Stromal cell of bone marrow (primary cell): ENCODE data around the gene EIF4G1.

Experiments
- DNase-seq: peaks from one replicate; pipeline ENCODE4 v3.0.0-alpha.2; 2012; ENCODE audit warnings: low read depth

Gene EIF4G1

GRCh38 chr3:184368586-184369183 lies 54.3 kb downstream of the EIF4G1 start:
- DNase-seq, result peak; percentile 85

- DNase-seq, result peak; percentile 76
Measured at GRCh38 chr3:184371570-184372018, 57.2 kb downstream of the EIF4G1 start.

GRCh38 chr3:184372296-184372821 lies 58.0 kb downstream of the EIF4G1 start:
- no peak for DNase-seq

- DNase-seq, result no peak
Measured at GRCh38 chr3:184372911-184373310, 58.5 kb downstream of the EIF4G1 start.

GRCh38 chr3:184373422-184373821 lies 59.0 kb downstream of the EIF4G1 start:
- DNase-seq, result peak; percentile 45

GRCh38 chr3:184375747-184376461 lies 61.5 kb downstream of the EIF4G1 start:
- no peak for DNase-seq

- no peak for DNase-seq
Measured at GRCh38 chr3:184377374-184377773, 63.0 kb downstream of the EIF4G1 start.

- no peak for DNase-seq
Measured at GRCh38 chr3:184377882-184378445, 63.6 kb downstream of the EIF4G1 start, which contains the start of gene THPO. THPO (minus strand) TSS chr3:184378207; CDS start chr3:184376259, 1,948 bp downstream.

GRCh38 chr3:184378651-184379357 lies 64.4 kb downstream of the EIF4G1 start:
- no peak for DNase-seq

GRCh38 chr3:184379358-184380184 lies 65.2 kb downstream of the EIF4G1 start, which contains the start of gene CHRD:
CHRD (plus strand) TSS chr3:184380054; CDS start chr3:184380319, 265 bp downstream.
- DNase-seq, result no peak

- DNase-seq, result no peak
Measured at GRCh38 chr3:184380185-184380626, 65.8 kb downstream of the EIF4G1 start.

- no peak for DNase-seq
Measured at GRCh38 chr3:184380627-184381260, 66.3 kb downstream of the EIF4G1 start.

- DNase-seq, result no peak
Measured at GRCh38 chr3:184381261-184382224, 67.1 kb downstream of the EIF4G1 start.

GRCh38 chr3:184382326-184383032 lies 68.1 kb downstream of the EIF4G1 start:
- no peak for DNase-seq

GRCh38 chr3:184383033-184383740 lies 68.8 kb downstream of the EIF4G1 start:
- no peak for DNase-seq

- no peak for DNase-seq
Measured at GRCh38 chr3:184384342-184384741, 69.9 kb downstream of the EIF4G1 start.
